K562 (cell line): ENCODE data around the gene RBM4B. TPM values are rescaled to one million over a fixed set of nuclear protein-coding genes. Genes with fewer than 3 reads are reported as not detected.

Experiments used
- ERF ChIP-seq: fragments of 450-650 bp; formaldehyde crosslinking; IDR thresholded peaks from 2 replicates; pipeline ENCODE4 v1.4.0; 2020; ENCODE audit warnings: mild to moderate bottlenecking, mixed read lengths
- KDM1A ChIP-seq, 2 experiments: fragments of 450-650 bp; IDR thresholded peaks; 2 replicates each; pipeline ENCODE4 v1.6.1; 2016; ENCODE audit warnings: mild to moderate bottlenecking in 2 of 2
- NCOA1 ChIP-seq: fragments of 450-650 bp; IDR thresholded peaks from 2 replicates; pipeline ENCODE4 v1.6.1; 2016; ENCODE audit warnings: low read depth
- RBM15 ChIP-seq: fragments of 200-400 bp; formaldehyde crosslinking; IDR thresholded peaks from 2 replicates; pipeline ENCODE4 v1.6.1; 2018; ENCODE audit warnings: mild to moderate bottlenecking, low read length, moderate library complexity; ENCODE audit not compliant: insufficient read depth
- TOE1 ChIP-seq, 2 experiments: fragments of 450-650 bp in 1 of 2; sonication (generic) in 1 of 2; formaldehyde crosslinking in 1 of 2; IDR thresholded peaks; 2 replicates each; pipeline versions ENCODE4 v1.7.1 to v1.8.0; 2016 to 2022; ENCODE audit warnings: borderline replicate concordance in 2 of 2, mild to moderate bottlenecking in 2 of 2, antibody characterized with exemption in 1 of 2, inconsistent platforms in 1 of 2, low read depth in 1 of 2, missing genetic modification reagents in 1 of 2, moderate library complexity in 1 of 2
- polyA plus RNA-seq, 8 experiments: library from polyadenylated mRNA; depleted of rRNA in 4 of 8; stranded (reverse) in 5 of 8; unstranded in 3 of 8; fragments of >200 nt; fragmentation: Nextera tagmentation in 2 of 8; fragmentation: Illumina TruSeq in 1 of 8; extraction: Ambion mirVana in 2 of 8; extraction: Trizol in 1 of 8; gene quantifications; 2 replicates each; pipeline versions ENCODE4 v1.2.1 to v1.2.3, GENCODE V29; 2011 to 2014; ENCODE audit warnings: inconsistent platforms in 1 of 8, missing spikeins in 1 of 8
- total RNA-seq, 7 experiments: library from RNA; depleted of rRNA in 6 of 7; stranded (reverse); fragments of >200 nt in 6 of 7; fragmentation: Illumina TruSeq in 2 of 7; extraction: Trizol in 2 of 7; gene quantifications; 2 replicates each; pipeline versions ENCODE4 v1.2.1 to v1.2.3, GENCODE V29; 2011 to 2021; ENCODE audit warnings: low replicate concordance in 1 of 7
- TF ChIP-seq, protein P1 (sequence below): sonication (generic); formaldehyde crosslinking; IDR thresholded peaks from 2 replicates; pipeline ENCODE4 v1.8.1; 2023; ENCODE audit warnings: mild to moderate bottlenecking, missing genetic modification reagents, moderate library complexity

The RBM4B gene
- total and polyA plus RNA-seq, 9 of the 15 experiments (the other 6 are each of a cell fraction or from before 2014, with no cell fraction given): 14.6 to 39.9 (median 23.3) TPM

DNA sequence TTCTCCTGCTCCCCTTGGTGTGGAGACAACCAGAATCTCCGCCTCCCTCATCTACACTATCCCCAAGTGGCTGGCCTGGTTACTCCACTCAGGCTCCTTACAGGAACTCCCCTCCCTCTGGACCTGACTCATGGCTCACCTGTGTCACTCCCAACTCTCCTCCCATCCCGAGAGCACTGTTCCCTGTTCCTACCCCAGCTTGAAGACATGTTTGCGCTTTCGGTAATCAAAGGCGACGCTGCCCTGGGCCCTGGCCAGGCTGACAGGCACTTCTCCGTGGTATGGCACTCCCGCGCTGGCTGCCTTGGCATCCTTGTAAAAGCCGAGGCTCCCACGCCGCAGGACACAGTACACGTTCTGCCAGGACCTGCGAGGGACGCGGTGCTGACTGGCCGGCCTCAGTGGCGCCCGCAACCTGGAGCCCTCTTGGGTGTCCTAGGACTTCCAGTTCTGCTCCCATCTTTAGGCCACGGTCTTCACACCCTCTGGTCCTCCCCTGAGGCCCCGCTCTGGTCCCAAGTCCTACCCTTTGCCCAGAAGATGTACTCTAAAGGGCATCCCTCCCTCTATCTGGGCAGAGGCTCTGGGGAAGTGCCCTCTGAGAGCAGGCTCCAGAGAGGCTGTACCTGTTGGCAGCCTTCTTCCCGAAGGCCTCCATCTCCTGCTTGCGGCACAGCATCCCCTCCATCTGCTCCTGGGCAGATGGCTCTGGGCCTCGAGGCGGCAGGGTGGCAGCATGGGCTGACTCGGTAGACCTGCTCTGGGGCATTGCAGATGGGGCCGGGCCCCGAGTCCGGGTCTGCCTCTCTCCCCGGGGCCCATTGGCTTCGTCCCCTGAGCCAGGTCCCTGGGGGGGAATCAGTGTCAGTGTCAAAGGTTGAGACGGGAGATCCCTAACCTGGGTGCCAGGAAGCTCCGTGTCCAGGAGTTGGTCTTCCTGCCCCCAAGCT is 9.4 kb upstream of the RBM4B start (continued):
- no peak for TF ChIP-seq TOE1 (IDR thresholded peaks at IDR 0.05; ENCODE audit: borderline replicate concordance)
- no peak for TF ChIP-seq TOE1 (CRISPR knock-in tag; IDR thresholded peaks at IDR 0.05; ENCODE audit: borderline replicate concordance, low read depth)
- no peak for TF ChIP-seq KDM1A (IDR thresholded peaks at IDR 0.05)
- no peak for TF ChIP-seq ERF (CRISPR knock-in tag)
- TF ChIP-seq RBM15: no peak
- TF ChIP-seq, protein P1, sequence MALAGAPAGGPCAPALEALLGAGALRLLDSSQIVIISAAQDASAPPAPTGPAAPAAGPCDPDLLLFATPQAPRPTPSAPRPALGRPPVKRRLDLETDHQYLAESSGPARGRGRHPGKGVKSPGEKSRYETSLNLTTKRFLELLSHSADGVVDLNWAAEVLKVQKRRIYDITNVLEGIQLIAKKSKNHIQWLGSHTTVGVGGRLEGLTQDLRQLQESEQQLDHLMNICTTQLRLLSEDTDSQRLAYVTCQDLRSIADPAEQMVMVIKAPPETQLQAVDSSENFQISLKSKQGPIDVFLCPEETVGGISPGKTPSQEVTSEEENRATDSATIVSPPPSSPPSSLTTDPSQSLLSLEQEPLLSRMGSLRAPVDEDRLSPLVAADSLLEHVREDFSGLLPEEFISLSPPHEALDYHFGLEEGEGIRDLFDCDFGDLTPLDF (CRISPR knock-in tag): no peak
- TF ChIP-seq NCOA1: no peak
